A673 (cell line): ENCODE measurements around the gene CABLES2. TPM values are rescaled to one million over a fixed set of nuclear protein-coding genes. Genes with fewer than 3 reads are reported as not detected.

Experiments used
- BruUV-seq: library from RNA; stranded (reverse); fragments of 400-500 nt; replicated peaks from 2 replicates; lab custom pipeline; 2021; lab: Mats Ljungman, UMichigan
- CTCF ChIA-PET: fragments of 300-600 bp; sonication (Branson Sonifier 250); formaldehyde crosslinking; loops from one replicate; lab custom pipeline; 2022; ENCODE audit warnings: antibody characterized with exemption; lab: Charles Lee
- POLR2A ChIA-PET: fragments of 300-600 bp; sonication (Branson Sonifier 250); formaldehyde crosslinking; loops from one replicate; lab custom pipeline; 2022; ENCODE audit warnings: antibody characterized with exemption; ENCODE audit not compliant: low non-redundant PET; lab: Charles Lee
- DNase-seq: peaks from one replicate; pipeline ENCODE4 v3.0.0-alpha.2; 2015; ENCODE audit warnings: low spot score
- H3K27ac ChIP-seq: fragments of 200-600 bp; sonication (generic); 2 replicates; pipeline ENCODE4 v1.5.1; 2016; ENCODE audit warnings: mixed run types, low read depth, mild to moderate bottlenecking, mixed read lengths, antibody characterized with exemption, low read length; ENCODE audit not compliant: poor library complexity, severe bottlenecking
- H3K27me3 ChIP-seq: fragments of 200-600 bp; sonication (generic); replicated peaks from 2 replicates; pipeline ENCODE4 v1.6.1; 2017; ENCODE audit warnings: mixed run types, low read depth, mild to moderate bottlenecking, mixed read lengths, antibody characterized with exemption, low read length; ENCODE audit not compliant: insufficient read depth, poor library complexity
- H3K36me3 ChIP-seq: fragments of 200-600 bp; sonication (generic); 2 replicates; pipeline ENCODE4 v1.6.1; 2016; ENCODE audit warnings: mixed run types, mild to moderate bottlenecking, mixed read lengths, antibody characterized with exemption, low read length; ENCODE audit not compliant: insufficient read depth, poor library complexity, severe bottlenecking
- H3K4me1 ChIP-seq: fragments of 200-600 bp; sonication (generic); 2 replicates; pipeline ENCODE4 v1.6.1; 2017; ENCODE audit warnings: mixed run types, mild to moderate bottlenecking, mixed read lengths, antibody characterized with exemption, low read length; ENCODE audit not compliant: insufficient read depth, poor library complexity, severe bottlenecking
- H3K4me3 ChIP-seq: fragments of 200-600 bp; sonication (generic); 2 replicates; pipeline ENCODE4 v1.5.1; 2016; ENCODE audit warnings: low read depth, mixed run types, mild to moderate bottlenecking, mixed read lengths, low read length; ENCODE audit not compliant: poor library complexity, severe bottlenecking
- H3K9me3 ChIP-seq: fragments of 200-600 bp; sonication (generic); 2 replicates; pipeline ENCODE4 v1.6.1; 2016; ENCODE audit warnings: mixed run types, low read depth, mild to moderate bottlenecking, mixed read lengths, antibody characterized with exemption, low read length; ENCODE audit not compliant: poor library complexity, severe bottlenecking
- CTCF ChIP-seq: fragments of 300-800, 200-600 bp; sonication (generic); conservative IDR thresholded peaks from 2 replicates; pipeline ENCODE4 v1.5.1; 2017; ENCODE audit warnings: low read depth, mild to moderate bottlenecking, antibody characterized with exemption, low read length, moderate library complexity, mixed read lengths
- EZH2 ChIP-seq: fragments of 200-600 bp; sonication (generic); IDR thresholded peaks from 2 replicates; pipeline ENCODE4 v1.6.1; 2017; ENCODE audit warnings: borderline replicate concordance, low read depth, mild to moderate bottlenecking, mixed read lengths, antibody characterized with exemption, low read length; ENCODE audit not compliant: poor library complexity, severe bottlenecking
- intact Hi-C: fragments of 100-400 bp; cut with micrococcal nuclease; formaldehyde crosslinking; loops from one replicate; pipeline ENCODE4 v1.10.0; 2022; ENCODE audit not compliant: unreplicated experiment
- total RNA-seq: library from RNA; stranded (reverse); gene quantifications from 2 replicates; pipeline ENCODE4 v1.2.3, GENCODE V29; 2021

CABLES2 gene
- total RNA-seq, 1 experiment from 2014 or later: 11.8 TPM

GRCh38 chr20:62425281-62426058 lies 18.4 kb upstream of the CABLES2 start:
- H3K4me3 ChIP-seq: no peak overlapping the region
- CTCF ChIA-PET: no interaction called here
- peaks cover 12% of the 10 kb centered on the region for H3K27me3 ChIP-seq
- no TSS peak for BruUV-seq
- no peak overlapping the region for H3K27ac ChIP-seq
- POLR2A ChIA-PET: no interaction called here
- H3K9me3 ChIP-seq: no peaks in the 10 kb centered on the region
- no peak for DNase-seq
- no peaks in the 10 kb centered on the region for H3K36me3 ChIP-seq
- intact Hi-C loops: no loop called here
- TF ChIP-seq EZH2 (no peak), CTCF (no peak)
- no peaks in the 10 kb centered on the region for H3K4me1 ChIP-seq

GRCh38 chr20:62424249-62425107 lies 17.4 kb upstream of the CABLES2 start:
- CTCF ChIA-PET: no interaction called here
- intact Hi-C loops: no loop called here
- no peak for DNase-seq
- BruUV-seq: no TSS peak
- Histone ChIP-seq H3K9me3 (no peaks in the 10 kb centered on the region), H3K27ac (no peak overlapping the region), H3K4me3 (no peak overlapping the region), H3K36me3 (no peaks in the 10 kb centered on the region), H3K27me3 (peaks cover 12% of the 10 kb centered on the region), H3K4me1 (no peaks in the 10 kb centered on the region)
- POLR2A ChIA-PET: no interaction called here
- TF ChIP-seq CTCF (no peak), EZH2 (no peak)

- no peaks in the 10 kb centered on the region for H3K4me1 ChIP-seq
- no peak overlapping the region for H3K4me3 ChIP-seq
- intact Hi-C loops: no loop called here
- ChIA-PET POLR2A (no interaction called here), CTCF (no interaction called here)
- H3K27ac ChIP-seq: no peak overlapping the region
- no peak for DNase-seq
- no peaks in the 10 kb centered on the region for H3K9me3 ChIP-seq
- H3K36me3 ChIP-seq: no peaks in the 10 kb centered on the region
- TF ChIP-seq CTCF (no peak), EZH2 (no peak)
- H3K27me3 ChIP-seq: peaks cover 12% of the 10 kb centered on the region
- no TSS peak for BruUV-seq
These were observed 16.2 kb upstream of the CABLES2 start for GRCh38 chr20:62423326-62423706.
